CD4-positive, alpha-beta T cell treated with Interferon alpha-2 for 1 hour (primary cell): ENCODE measurements around the gene MYO16.
"Not testable (repeated sequence)": the region's sequence is repeated elsewhere in the genome, so short reads cannot be mapped to it uniquely, and the experiment has no call there.

Source experiments
- DNase-seq, 2 donors: peaks; one replicate each; pipeline ENCODE4 v3.0.0-alpha.2; 2020 to 2022

Gene MYO16

DNA sequence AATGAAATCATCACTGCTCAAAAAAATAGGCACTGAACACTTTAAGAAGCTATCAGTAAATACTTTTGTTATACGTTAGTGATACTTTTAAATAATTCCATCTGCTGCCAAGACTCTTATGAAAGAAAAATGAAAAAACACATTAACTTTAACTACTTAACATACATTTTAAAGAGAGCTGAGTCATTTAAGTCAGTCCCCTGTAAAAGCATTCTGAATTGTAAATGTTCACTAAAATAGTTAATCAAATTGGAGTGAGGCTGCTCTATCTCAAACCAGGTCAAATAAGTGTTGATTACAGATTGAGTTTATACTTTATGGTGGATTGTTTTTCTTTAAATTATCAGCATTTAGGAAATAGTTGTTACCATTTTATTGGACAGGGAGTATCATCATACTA lies 274.2 kb downstream of the MYO16 start:
- no peak for DNase-seq

- DNase-seq = no peak
These were observed 282.4 kb downstream of the MYO16 start for GRCh38 chr13:108911807-108912206.

DNA sequence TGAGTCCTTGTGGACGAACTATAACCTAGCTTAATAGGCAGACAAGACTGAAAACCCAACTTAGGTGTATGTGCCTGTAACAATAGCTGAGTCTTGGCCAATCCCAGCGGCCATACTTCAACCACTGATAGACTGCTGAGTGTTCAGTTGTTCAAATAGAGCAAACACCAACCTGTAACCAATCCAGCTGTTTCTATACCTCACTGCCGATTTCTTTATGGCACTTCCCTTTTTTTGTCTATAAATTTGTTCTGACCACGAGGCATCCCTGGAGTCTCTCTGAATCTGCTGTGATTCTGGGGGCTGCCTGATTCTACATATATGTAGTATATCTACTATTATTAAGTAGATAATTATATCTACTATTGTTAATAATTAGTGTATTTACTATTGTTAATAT lies 284.3 kb downstream of the MYO16 start:
- not testable (repeated sequence) for DNase-seq

- no peak for DNase-seq
These were observed 285.8 kb downstream of the MYO16 start for GRCh38 chr13:108915095-108915633.

DNA sequence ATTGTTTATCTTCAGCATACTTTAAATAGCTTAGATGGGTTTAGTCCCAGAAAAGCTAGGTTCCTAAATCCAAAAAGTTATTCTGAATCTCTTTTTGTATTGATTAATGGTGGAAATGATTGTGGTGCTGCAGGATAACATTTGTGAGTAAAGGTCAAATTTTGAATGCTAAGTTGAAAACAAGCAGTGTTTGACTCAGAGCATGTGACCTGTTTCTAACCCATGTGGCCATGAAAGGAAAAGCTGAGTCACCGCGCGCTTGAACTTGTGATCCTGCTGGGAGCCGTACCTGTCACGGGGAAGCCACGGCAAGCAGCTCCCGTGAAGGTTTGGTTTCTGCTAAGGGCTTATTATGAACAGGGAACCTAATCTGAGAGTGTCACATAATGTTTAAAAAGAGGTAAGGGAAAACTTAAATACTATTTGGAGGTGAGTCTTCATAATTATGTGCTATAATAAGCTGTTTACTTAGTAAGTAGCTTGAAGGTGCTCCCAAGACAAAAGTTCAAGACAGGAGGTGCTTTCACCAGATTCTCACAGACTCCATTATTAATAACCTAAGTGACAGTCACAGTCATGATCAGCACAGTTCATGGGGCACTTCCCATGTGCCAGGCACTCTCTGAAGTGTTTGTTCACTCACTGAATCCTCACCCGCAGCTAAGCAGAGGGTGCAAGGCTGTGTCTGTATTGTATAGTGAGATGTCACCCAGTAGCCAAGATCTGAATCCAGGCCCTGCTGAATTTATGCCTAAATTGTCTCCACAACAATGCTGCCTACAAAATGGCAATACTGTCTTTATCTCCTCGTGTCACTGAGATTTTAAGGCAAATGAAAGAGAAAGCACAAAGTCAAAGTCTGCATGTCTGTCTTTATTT lies 286.5 kb downstream of the MYO16 start:
- DNase-seq = peak; percentile 31 to 36

- DNase-seq = no peak
These were observed 288.2 kb downstream of the MYO16 start for GRCh38 chr13:108917581-108917980.

- DNase-seq = no peak
These were observed 289.9 kb downstream of the MYO16 start for GRCh38 chr13:108919036-108919907.

DNA sequence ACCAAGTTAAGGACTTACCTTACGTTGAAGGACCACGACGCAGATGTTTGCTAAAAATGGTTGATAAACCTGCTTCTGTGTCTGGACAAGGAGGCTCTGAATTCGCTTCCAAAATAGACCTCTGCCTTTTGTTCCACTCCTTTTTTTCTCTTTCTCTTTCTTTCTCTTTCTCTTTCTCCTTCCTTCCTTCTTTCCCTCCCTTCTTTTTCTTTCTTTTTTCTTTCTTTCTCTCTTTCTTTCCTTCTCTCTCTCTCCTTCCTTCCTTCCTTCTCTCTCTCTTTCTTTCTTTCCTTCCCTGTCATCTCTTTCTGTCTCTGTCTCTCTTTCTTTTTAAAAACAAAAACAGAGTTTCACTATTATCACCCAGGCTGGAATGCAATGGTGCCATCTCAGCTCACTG lies 290.7 kb downstream of the MYO16 start:
- no peak for DNase-seq

DNA sequence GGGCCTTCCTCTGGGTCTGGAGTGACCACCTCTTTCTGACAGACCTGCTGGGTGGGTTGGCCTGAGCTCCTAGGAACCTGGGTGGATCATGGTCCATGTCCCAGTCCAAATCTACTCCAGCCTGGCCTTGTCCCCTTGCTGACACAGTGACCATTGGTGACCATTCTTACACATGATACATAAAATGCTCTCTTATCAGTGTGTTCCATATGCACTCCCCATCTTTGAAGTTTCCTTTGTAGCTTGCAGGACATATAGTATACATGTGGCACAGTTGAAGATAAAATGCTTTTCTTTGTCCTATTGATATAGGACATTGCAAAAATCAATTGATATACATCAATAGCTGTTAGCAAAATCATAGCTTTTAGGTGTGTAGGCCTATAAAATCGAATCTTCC lies 291.8 kb downstream of the MYO16 start:
- DNase-seq = no peak

- no peak for DNase-seq
These were observed 292.7 kb downstream of the MYO16 start for GRCh38 chr13:108922108-108922507.

- DNase-seq = no peak
These were observed 294.1 kb downstream of the MYO16 start for GRCh38 chr13:108923386-108924047.

GRCh38 chr13:108924134-108924533 lies 294.7 kb downstream of the MYO16 start:
- DNase-seq = no peak

GRCh38 chr13:108924541-108924940 lies 295.1 kb downstream of the MYO16 start:
- DNase-seq = no peak

GRCh38 chr13:108925070-108925469 lies 295.7 kb downstream of the MYO16 start:
- DNase-seq = no peak

DNA sequence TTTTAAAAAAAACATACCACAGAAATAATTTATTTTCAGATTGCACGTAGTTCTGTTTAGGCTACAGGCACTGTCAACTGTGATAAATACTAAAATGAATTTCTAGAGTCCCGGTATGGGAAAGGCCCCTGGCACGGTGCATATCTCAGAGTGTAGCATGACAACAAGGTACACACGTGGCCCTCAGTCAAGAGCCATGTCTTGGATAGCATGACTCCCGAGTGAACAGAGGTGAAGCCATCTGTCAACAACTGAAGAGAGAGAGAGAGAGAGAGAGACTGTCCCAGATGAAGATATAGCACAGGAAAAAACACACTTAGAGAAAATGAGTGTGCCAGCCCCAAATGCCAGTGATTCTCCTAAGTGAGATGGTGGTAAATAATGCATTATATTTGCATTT lies 297.5 kb downstream of the MYO16 start:
- DNase-seq = no peak

GRCh38 chr13:108927615-108928014 lies 298.2 kb downstream of the MYO16 start:
- no peak for DNase-seq

- DNase-seq = no peak
These were observed 300.3 kb downstream of the MYO16 start for GRCh38 chr13:108929532-108930206.

- DNase-seq = no peak
These were observed 302.8 kb downstream of the MYO16 start for GRCh38 chr13:108932196-108932595.

DNA sequence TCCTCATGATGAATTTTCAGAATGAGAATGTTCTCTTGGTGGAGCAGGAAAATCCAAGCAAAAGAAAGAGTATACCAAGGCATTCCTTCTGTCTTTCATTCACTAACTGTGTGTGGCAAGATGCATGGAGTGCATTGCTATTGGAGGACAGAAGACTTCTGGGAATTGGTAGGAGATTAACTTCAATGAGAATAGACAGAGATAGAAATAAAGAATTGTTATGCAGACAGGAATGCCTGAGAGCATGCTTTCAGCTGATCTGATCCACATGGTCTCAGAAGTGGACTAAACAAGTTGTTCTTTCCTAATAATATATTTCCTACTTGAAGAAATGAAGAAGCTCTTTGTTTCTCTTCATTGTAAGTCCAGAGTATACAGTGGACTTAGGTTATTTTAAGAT lies 303.6 kb downstream of the MYO16 start:
- DNase-seq = no peak

- DNase-seq = no peak
These were observed 308.7 kb downstream of the MYO16 start for GRCh38 chr13:108938155-108938554.

DNA sequence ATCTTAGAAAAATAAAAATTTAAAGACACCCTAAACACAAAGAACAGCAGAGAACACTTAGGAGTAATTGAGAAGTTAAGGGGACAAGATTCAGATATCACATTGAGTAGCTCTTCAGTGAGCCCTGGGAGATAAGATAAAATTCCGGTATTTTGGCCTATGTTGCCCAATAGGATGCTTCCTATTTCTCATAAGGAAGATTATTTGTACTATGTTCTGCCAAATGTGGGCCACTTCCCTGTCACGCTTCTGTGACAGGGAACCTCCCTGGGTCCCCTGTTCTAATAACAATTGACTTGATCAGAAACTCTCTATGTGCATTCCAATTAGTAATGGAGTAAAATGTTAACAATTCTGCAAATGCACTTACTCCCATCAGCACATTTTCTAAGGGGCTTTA lies 310.7 kb downstream of the MYO16 start:
- DNase-seq = no peak

GRCh38 chr13:108943842-108944241 lies 314.4 kb downstream of the MYO16 start:
- DNase-seq = no peak

- DNase-seq = no peak
These were observed 315.3 kb downstream of the MYO16 start for GRCh38 chr13:108944760-108945159.
